DMS153 treated with DMSO at 0.1 percent for 48 hours (cell line): ENCODE results near the gene SPAM1.
"Not testable (repeated sequence)": the region's sequence is repeated elsewhere in the genome, so short reads cannot be mapped to it uniquely, and the experiment has no call there.

Experiments used
- DNase-seq: peaks from one replicate; lab custom pipeline; 2025; ENCODE audit not compliant: unreplicated experiment; lab: John Stamatoyannopoulos, UW

SPAM1 gene

DNA sequence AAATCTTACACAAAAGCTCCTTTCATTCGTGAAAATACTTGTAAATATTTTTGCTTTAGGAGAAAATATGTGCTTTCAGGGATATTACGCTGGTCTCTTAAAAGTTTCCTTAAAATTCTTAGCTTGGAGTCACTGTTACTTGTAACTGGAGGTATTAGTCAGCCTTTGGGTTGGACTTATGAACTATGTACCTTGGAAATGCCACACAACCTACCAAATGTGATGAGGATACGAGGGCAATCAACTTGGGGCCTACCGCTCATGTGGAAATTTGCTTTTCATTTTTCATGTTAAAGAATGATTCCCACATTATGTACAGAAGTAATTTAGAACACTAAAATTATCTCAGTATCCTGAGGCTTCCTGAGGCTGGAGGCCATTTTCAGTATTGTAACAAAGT, 23.1 kb downstream of the SPAM1 start:
- DNase-seq, result no peak

DNA sequence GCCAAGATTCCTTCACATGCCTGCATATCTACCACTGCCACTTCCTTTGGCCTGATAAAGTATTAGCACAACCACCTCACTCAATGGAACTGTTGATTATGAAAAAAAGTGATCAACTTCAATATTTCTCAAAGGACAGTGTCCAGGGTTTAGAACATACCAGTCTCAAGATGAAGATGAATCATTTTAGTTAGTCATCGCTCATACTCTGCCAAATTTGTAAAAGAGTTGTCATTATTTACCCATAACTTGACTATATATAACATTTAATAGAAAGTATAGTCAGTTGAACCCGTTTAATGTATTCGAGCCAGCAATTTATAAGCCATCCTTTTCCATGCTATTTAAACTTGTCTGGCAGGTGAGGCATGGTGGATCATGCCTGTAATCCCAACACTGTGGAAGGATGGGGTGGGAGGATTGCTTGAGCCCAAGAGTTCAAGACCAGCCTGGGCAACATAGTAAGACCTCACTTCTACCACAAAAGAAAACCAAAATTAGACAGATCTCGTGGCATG, 33.2 kb downstream of the SPAM1 start:
- no peak for DNase-seq

DNA sequence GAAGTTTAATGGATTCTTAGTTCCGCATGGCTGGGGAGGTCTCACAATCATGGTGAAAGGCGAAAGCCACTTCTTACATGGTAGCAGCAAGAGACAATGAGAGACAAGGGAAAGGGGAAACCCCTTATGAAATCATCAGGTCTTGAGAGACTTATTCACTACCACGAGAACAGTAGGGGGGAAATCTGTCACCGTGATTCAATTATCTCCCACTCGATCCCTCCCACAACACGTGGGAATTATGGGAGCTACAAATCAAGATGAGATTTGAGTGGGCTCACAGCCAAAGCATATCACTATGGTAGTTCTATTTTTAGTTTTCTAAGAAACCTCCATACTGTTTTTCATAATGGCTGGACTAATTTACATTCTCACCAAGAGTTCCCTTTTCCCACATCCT, 36.7 kb downstream of the SPAM1 start:
- DNase-seq, result no peak

DNA sequence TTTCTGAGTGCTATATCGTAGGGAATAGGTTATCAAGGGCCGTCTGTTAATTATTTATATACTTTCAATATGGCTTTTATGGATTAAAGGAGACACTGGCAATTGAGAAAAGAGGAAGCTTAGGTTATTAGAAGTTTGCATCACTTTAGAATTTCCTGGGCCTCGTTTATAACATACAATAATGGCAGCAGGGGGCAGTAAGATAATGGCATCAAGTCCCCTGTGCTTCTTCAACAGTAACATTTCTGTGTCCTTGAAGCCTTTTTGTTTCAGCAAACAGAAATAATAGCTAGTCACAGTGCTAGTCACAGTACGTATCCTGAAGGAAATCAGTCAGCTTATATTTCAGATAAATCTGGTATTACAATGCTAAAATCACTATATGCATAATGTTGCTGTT, 41.9 kb downstream of the SPAM1 start:
- no peak for DNase-seq

DNA sequence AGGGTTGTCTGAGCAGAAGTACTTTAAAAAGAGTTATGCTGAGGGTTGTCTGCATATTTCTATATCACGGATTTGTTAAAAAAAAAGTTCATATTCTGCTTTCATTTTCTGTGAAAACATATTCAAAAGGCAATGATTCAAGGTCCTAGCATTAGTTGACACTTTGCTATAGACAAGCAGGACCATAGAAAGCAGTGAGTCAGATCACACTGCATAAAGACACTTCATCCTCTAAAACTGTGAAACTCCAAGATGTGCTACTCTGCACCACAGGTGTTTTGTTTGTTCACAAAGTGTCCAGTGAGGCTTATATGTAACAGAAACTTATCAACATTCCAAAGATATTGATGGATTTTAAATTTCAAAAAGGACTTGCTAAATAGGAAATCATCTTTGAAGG, 47.0 kb downstream of the SPAM1 start:
- DNase-seq, result no peak

DNA sequence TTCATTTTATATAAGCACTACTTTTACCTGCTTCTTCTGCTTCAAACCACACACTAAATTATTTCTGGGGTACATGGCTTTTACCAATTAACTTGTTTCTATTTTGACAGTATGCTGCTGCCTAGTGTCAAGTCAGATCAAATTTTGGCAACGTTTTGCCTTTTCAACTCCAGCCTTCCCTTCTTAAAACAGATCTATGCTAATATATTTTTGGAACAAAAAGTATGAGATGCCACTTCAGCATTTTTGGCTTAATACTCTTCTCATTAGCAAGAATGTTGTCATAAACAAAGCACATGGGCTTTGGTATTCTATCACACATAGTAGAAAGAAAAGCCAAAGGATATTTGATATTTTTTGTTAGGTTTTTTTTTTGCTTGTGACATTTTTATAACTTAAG, 47.8 kb downstream of the SPAM1 start:
- DNase-seq, result no peak

DNA sequence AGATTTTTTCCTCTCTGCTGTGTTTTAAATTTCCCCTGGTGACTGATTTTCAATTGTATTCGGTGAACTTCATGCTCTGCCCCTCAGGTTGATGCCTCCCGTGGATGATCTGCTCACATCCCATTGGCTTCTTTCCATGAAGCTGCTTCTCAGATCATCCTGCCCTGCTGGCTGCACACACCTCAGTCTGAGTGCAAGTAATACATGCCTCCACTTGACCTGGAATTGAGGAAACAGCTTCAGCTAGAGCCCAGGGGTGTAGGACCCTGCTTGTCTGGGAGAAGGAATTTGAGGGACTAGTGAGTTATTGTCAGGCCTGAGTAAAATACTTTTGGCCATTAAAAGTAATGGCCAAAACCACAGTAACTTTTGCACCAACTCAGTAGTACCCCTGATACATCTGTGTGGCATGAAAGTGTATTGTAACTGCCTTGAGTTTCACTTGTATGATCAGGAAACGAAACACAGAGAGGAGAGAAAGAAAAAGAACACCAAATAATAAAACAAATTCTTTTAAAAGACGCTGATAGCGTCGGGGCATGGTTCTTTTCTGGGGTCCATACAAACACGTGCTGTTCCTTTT, 49.4 kb downstream of the SPAM1 start:
- DNase-seq, result no peak

DNA sequence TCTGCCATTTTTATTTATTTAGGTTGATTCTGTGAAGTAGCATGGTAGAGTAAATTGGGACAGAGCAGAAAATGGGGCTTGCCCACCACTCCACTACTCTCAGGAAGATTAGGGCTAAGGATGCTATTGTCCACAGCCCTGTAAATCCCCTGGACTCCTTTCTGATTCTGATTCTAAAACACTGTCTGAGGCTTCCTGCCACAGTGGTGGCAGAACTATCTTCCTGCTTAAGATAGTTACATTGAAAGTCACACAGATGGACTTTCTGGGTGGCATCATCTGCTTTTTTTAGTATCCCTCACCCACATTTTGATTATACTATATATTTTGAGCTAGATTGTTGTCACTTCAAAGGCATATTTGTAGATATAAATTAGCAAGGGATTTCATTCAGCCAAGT, 50.0 kb downstream of the SPAM1 start:
- DNase-seq, result no peak

DNA sequence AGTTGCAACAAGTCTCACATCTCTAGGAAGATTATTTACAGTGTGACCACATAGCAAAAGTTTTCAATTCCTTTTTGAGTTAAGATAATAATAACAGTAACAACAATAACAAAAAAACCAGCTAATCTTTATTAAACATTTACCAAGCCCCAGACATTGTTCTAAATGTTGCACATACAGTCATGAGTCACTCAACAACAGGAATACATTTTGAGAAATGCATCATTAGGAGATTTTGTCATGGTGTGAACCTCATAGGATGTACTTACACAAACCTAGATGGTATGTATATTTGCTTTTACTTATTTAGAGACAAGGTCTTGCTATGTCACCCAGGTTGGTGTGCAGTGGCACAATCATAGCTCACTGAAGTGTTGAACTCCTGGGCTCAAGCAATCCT, 52.0 kb downstream of the SPAM1 start:
- no peak for DNase-seq

DNA sequence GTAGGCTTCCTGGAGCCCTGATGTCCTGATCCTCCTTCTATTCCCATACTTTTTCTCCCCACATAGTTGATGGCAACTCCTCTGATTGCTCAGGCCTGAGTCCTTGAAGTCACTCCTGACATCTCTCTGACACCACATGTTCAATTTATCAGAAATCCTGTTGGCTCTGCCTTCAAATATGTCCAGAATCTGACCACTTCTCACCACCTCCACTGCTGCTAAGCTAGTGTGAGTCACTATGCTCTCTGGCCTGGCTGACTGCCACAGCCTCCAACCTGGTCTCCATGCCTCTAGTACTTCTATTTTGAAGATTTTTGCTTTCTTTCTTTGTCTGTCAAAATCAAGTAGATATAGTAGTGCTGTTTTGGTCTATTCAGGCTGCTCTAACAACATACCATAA, 54.8 kb downstream of the SPAM1 start:
- no peak for DNase-seq

DNA sequence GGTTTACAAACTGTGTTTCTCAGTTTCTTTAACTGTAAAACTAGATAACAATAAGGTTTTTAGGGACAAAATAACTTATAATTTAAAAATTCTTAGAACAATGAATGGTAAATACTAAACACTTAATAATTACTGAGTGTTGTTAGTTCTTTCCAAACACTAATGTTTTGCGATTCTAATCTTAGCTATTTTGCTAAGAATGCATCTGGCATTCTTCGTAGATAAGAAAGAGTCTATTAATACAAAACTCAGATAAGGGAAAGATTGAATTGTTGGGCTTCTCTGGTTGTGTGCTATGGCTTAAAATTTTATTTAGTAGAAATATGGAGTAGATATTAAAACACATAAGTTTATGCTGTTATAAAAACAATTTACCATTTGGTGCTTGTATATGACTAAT, 62.4 kb downstream of the SPAM1 start:
- DNase-seq, result no peak

DNA sequence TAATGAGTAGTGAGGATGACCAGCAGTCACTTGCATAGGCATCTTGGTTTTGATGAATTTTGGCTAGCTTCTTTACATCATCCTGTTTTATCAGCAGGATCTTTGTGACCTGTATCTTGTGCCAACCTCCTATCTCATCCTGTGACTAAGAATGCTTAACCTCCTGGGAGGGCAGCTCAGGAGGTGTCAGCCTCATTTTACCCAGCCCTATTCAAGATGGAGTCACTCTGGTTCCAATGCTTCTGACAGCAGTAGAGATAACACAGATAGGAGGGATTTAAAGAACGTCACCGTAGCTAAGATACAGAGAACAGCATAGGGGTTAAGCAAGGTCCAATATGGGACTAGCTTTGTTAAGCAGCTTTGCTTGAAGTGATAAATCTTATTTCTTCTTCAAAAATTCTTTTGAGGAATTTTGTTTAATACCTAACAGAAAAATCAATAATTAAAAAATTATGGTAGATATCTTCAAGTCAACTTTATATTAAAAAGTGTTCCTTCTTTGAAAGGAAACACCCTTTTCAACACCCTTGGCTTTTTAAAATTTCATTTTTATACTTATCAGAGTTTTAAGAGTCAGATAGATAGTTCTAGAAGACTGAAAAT, 68.0 kb downstream of the SPAM1 start:
- DNase-seq, result no peak

DNA sequence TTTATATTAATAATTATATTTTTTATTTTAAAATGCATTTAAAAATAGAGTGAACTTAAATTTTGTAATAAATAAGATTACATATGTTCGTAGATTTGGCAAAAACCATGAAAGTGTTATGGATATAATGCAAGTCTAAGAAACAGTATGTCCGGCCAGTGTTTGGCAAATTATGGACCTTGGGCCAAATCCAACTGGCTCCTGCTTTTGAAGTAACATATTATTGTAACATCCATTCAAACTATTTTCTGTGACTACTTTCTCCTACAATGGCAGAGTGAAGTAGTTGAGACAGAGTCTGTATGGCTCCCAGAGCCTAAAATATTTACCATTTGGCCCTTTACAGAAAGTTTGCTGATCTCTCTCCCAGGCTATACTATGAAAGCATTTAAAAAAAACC, 69.0 kb downstream of the SPAM1 start:
- DNase-seq, result no peak

DNA sequence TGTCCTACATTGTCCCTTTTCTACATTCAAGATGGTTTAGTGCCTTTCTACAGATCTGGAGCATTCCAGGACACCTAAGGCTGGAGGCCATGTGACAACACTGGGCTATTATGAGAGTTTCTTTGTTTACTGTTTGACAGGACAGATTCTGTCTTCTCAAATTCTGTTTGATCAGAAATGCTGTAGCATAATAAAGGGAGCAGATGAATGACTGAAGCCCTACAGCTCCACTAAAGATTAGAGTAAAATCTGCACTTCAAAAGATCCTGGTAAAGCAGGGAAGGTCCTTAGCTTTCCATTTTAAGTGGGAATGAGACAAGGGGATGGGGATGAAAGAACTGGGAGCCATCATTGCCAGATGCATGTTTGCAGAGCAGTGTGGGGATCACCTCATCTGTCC, 69.4 kb downstream of the SPAM1 start:
- no peak for DNase-seq

DNA sequence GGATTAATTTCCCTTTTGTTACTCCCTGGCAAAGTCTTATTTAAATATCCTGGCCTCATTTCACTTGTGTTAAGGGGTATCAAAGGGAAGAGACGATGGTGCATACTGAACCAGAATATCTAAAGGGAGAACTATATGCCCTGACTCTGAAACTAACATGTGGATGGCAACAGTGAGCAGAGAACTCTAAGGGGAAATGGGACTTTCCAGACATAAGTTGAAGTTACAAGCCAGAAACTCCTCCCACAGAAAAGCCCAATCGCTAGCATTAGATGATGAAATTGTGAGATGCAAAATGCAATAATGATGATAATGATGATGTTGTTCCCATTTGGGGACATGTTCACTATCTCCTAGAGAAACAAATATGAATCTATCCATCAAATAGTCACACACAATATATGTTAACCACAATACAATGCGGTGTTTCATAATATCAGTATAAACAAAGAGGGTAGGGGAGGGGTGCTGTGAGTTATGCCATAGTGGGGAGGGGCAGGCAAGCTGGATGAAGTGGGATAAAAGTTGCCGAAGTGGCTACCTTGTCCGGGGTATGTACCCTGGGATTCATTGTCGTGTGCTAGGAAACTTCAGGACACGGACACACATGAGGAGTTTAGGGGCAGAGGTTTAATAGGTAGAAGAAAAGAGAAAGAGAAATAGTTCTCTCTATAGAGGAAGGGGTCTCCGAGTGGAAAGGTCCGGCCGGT, 70.7 kb downstream of the SPAM1 start:
- DNase-seq, result no peak

DNA sequence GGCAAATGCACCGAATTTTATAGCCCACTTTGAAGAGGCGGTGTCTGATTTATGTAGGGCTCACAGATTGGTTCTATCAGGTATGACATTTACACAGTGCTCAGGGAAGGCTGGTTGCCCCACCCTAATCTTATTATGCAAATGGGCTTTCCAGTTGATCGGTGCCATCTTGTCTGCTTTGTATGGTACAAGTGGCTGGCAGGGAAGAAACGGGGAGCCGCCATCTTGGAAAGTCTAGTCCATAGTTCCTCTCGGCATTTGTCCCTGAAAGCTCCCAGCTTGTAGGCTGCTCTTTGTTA, 71.2 kb downstream of the SPAM1 start:
- no peak for DNase-seq

DNA sequence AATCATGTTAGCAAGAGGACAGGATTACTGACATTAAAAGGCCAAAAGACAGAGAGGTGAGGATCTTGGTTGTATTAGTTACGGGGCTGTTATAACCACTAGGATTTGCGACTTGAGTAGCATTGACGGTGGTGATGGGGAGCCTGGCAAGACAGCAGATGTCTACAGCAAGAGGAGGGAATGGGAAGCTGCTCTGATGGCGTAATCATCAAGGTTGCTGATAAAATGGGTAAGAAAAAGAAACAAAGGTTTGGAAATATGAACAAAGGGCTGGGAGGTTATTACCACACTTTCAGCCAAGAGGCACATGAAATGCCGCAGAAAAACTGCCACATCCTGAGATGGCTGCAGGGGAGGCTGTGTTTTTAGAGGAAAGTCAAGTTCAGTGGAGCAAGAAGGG, 73.9 kb downstream of the SPAM1 start:
- no peak for DNase-seq

DNA sequence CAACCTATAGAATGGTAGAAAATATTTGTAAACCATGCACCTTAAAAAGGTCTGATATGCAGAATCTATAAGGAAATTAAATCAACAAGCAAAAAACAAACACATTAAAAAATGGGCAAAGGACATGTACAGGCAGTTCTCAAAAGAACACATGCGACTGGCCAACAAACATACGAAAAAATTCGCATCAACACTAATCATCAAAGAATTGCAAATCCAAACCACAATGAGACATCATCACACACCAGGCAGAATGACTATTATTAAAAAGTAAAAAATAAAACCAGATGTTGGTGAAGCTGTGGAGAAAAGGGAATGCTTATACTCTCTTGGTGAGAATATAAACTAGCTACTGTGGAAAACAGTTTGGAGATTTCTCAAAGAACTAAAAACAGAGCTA, 74.7 kb downstream of the SPAM1 start:
- DNase-seq, result no peak

DNA sequence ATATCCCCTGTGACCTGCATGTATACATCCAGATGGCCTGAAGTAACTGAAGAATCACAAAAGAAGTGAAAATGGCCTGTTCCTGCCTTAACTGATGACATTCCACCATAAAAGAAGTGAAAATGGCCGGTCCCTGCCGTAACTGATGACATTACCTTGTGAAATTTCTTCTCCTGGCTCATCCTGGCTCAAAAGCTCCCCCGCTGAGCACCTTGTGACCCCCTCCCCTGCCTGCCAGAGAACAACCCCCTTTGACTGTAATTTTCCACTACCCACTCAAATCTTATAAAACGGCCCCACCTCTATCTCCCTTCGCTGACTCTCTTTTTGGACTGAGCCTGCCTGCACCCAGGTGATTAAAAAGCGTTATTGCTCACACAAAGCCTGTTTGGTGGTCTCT, 83.3 kb downstream of the SPAM1 start:
- not testable (repeated sequence) for DNase-seq

DNA sequence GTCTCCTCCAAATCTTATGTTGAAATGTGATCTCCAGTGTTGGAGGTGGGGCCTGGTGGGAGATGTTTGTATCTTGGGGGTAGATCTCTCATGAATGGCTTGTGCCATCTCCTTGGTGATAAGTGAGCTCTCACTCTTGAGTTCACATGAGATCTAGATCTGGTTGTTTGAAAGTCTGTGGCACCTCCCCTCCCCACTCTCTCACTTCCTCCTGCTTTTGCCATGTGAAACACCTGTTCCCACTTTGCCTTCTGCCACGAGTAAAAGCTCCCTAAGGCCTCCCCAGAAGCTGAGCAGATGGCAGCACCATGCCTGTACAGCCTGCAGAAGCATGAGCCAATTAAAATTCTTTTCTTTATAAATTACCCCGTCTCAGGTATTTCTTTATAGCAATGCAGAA, 84.3 kb downstream of the SPAM1 start:
- no peak for DNase-seq
